CD4-positive, CD25-positive, alpha-beta regulatory T cell (primary cell): ENCODE measurements around the gene ACKR1. TPM values are rescaled to one million over a fixed set of nuclear protein-coding genes. Genes with fewer than 3 reads are reported as not detected.

Source experiments
- ATAC-seq, 2 donors: fragments of 150-1000 bp; cut with Tn5 transposase; one replicate each; pipeline ENCODE4 v1.10.0; 2021; ENCODE audit warnings: low read depth in 2 of 2, moderate number of reproducible peaks in 2 of 2, moderate library complexity in 1 of 2
- DNase-seq, 3 donors: peaks; one replicate each; pipeline versions ENCODE4 v3.0.0 to v3.0.0-alpha.2; 2012 to 2022; ENCODE audit warnings: mixed read lengths in 1 of 3
- H3K27ac ChIP-seq: one replicate; pipeline ENCODE4 v1.7.0; 2013; ENCODE audit warnings: mild to moderate bottlenecking, low read length; ENCODE audit not compliant: insufficient read depth, poor library complexity, severe bottlenecking
- H3K27me3 ChIP-seq: one replicate; pipeline ENCODE4 v1.7.0; 2013; ENCODE audit warnings: low read length; ENCODE audit not compliant: control insufficient read depth, insufficient read depth
- H3K36me3 ChIP-seq: one replicate; pipeline ENCODE4 v1.7.0; 2013; ENCODE audit warnings: mild to moderate bottlenecking, low read length, moderate library complexity; ENCODE audit not compliant: control insufficient read depth, insufficient read depth
- H3K4me1 ChIP-seq: 2 replicates; pipeline ENCODE4 v1.7.0; 2013; ENCODE audit warnings: mild to moderate bottlenecking, low read length; ENCODE audit not compliant: insufficient read depth, control insufficient read depth, poor library complexity, severe bottlenecking
- H3K4me3 ChIP-seq: one replicate; pipeline ENCODE4 v1.7.0; 2013; ENCODE audit warnings: low read depth, mild to moderate bottlenecking, low read length, moderate library complexity
- H3K9me3 ChIP-seq, 2 experiments: 1 replicate in 1 of 2; 2 replicates in 1 of 2; pipeline ENCODE4 v1.7.0; 2013; ENCODE audit warnings: low read length in 2 of 2, mild to moderate bottlenecking in 1 of 2, moderate library complexity in 1 of 2; ENCODE audit not compliant: control insufficient read depth in 2 of 2
- H3K27ac Mint-ChIP-seq, 3 donors: one replicate each; pipeline ENCODE4 v1.8.0; 2020 to 2022; ENCODE audit warnings: mild to moderate bottlenecking in 3 of 3, mixed read lengths in 3 of 3, moderate library complexity in 2 of 3
- H3K27me3 Mint-ChIP-seq: one replicate; pipeline ENCODE4 v1.8.0; 2022; ENCODE audit warnings: mild to moderate bottlenecking, mixed read lengths
- H3K36me3 Mint-ChIP-seq: one replicate; pipeline ENCODE4 v1.8.0; 2020; ENCODE audit warnings: mixed read lengths
- H3K4me1 Mint-ChIP-seq, 4 donors: one replicate each; pipeline ENCODE4 v1.8.0; 2020 to 2022; ENCODE audit warnings: mixed read lengths in 4 of 4, mild to moderate bottlenecking in 1 of 4
- H3K4me3 Mint-ChIP-seq, 4 donors: one replicate each; pipeline ENCODE4 v1.8.0; 2020 to 2022; ENCODE audit warnings: mild to moderate bottlenecking in 4 of 4, mixed read lengths in 4 of 4, moderate library complexity in 3 of 4
- H3K9me3 Mint-ChIP-seq, 7 donors: one replicate each; pipeline ENCODE4 v1.8.0; 2020 to 2022; ENCODE audit warnings: mixed read lengths in 7 of 7, mild to moderate bottlenecking in 3 of 7, moderate library complexity in 2 of 7
- polyA plus RNA-seq, 4 donors: library from polyadenylated mRNA; unstranded; fragments of 300-500 nt; fragmentation: Illumina TruSeq; gene quantifications; one replicate each; pipeline ENCODE4 v1.2.3, GENCODE V29; 2021
- total RNA-seq: library from RNA; stranded (reverse); gene quantifications from one replicate; pipeline ENCODE4 v1.2.3, GENCODE V29; 2022

Gene ACKR1
- total and polyA plus RNA-seq, 5 donors from 2014 or later, result not detected

GRCh38 chr1:159203610-159204009 is 1.1 kb upstream of the ACKR1 start:
- Histone ChIP-seq H3K9me3 (no peaks in the 10 kb centered on the region), H3K4me3 (no peak overlapping the region), H3K36me3 (no peaks in the 10 kb centered on the region), H3K27me3 (no peaks in the 10 kb centered on the region), H3K4me1 (no peaks in the 10 kb centered on the region), H3K27ac (no peak overlapping the region)
- H3K27ac Mint-ChIP-seq, result no peak overlapping the region
- peaks cover 29% of the 10 kb centered on the region for H3K27me3 Mint-ChIP-seq
- H3K9me3 Mint-ChIP-seq, result peaks cover 0 to 3% (median 0%) of the 10 kb centered on the region in 7 donors
- DNase-seq (no peak), ATAC-seq (no peak)
- H3K4me3 Mint-ChIP-seq, result no peak overlapping the region
- no peaks in the 10 kb centered on the region for H3K36me3 Mint-ChIP-seq
- H3K4me1 Mint-ChIP-seq, result peaks cover 0 to 2% (median 0%) of the 10 kb centered on the region in 4 donors

GRCh38 chr1:159205225-159205624 is 550 bp downstream of the ACKR1 start:
- Mint-ChIP-seq H3K4me3 (no peak overlapping the region), H3K27ac (peak overlapping the region in 1 of 3 donors; percentile 76), H3K27me3 (peaks cover 34% of the 10 kb centered on the region), H3K9me3 (peaks cover 0 to 3% (median 0%) of the 10 kb centered on the region in 7 donors), H3K4me1 (peaks cover 0 to 2% (median 0%) of the 10 kb centered on the region in 4 donors), H3K36me3 (no peaks in the 10 kb centered on the region)
- ATAC-seq, result no peak
- no peaks in the 10 kb centered on the region for H3K9me3 ChIP-seq
- no peaks in the 10 kb centered on the region for H3K27me3 ChIP-seq
- H3K4me1 ChIP-seq, result no peaks in the 10 kb centered on the region
- no peak overlapping the region for H3K4me3 ChIP-seq
- H3K27ac ChIP-seq, result no peak overlapping the region
- no peak for DNase-seq
- no peaks in the 10 kb centered on the region for H3K36me3 ChIP-seq

- Histone ChIP-seq H3K4me3 (no peak overlapping the region), H3K27ac (no peak overlapping the region), H3K36me3 (no peaks in the 10 kb centered on the region), H3K9me3 (no peaks in the 10 kb centered on the region), H3K27me3 (no peaks in the 10 kb centered on the region), H3K4me1 (no peaks in the 10 kb centered on the region)
- Mint-ChIP-seq H3K36me3 (no peaks in the 10 kb centered on the region), H3K4me1 (peaks cover 0 to 4% (median 1%) of the 10 kb centered on the region in 4 donors), H3K9me3 (peaks cover 0 to 3% (median 0%) of the 10 kb centered on the region in 7 donors), H3K4me3 (no peak overlapping the region), H3K27ac (no peak overlapping the region), H3K27me3 (peaks cover 40% of the 10 kb centered on the region)
- no peak for ATAC-seq
- DNase-seq, result no peak
These were observed 1.4 kb downstream of the ACKR1 start for GRCh38 chr1:159206110-159206509.

GRCh38 chr1:159207080-159207479 is 2.4 kb downstream of the ACKR1 start:
- peaks cover 43% of the 10 kb centered on the region for H3K27me3 Mint-ChIP-seq
- H3K36me3 Mint-ChIP-seq, result no peaks in the 10 kb centered on the region
- no peaks in the 10 kb centered on the region for H3K4me1 ChIP-seq
- H3K27ac ChIP-seq, result no peak overlapping the region
- no peaks in the 10 kb centered on the region for H3K27me3 ChIP-seq
- DNase-seq (no peak), ATAC-seq (no peak)
- no peaks in the 10 kb centered on the region for H3K9me3 ChIP-seq
- peaks cover 0 to 1% (median 0%) of the 10 kb centered on the region in 7 donors for H3K9me3 Mint-ChIP-seq
- H3K4me3 Mint-ChIP-seq, result no peak overlapping the region
- H3K27ac Mint-ChIP-seq, result no peak overlapping the region
- H3K36me3 ChIP-seq, result no peaks in the 10 kb centered on the region
- peaks cover 0 to 4% (median 0%) of the 10 kb centered on the region in 4 donors for H3K4me1 Mint-ChIP-seq
- no peak overlapping the region for H3K4me3 ChIP-seq

- DNase-seq (no peak), ATAC-seq (no peak)
- H3K27me3 Mint-ChIP-seq, result peaks cover 44% of the 10 kb centered on the region
- no peak overlapping the region for H3K27ac ChIP-seq
- H3K27ac Mint-ChIP-seq, result no peak overlapping the region
- H3K4me1 Mint-ChIP-seq, result peaks cover 0 to 4% (median 0%) of the 10 kb centered on the region in 4 donors
- H3K4me1 ChIP-seq, result no peaks in the 10 kb centered on the region
- H3K36me3 ChIP-seq, result no peaks in the 10 kb centered on the region
- H3K4me3 ChIP-seq, result no peak overlapping the region
- no peaks in the 10 kb centered on the region for H3K9me3 ChIP-seq
- H3K27me3 ChIP-seq, result no peaks in the 10 kb centered on the region
- H3K36me3 Mint-ChIP-seq, result no peaks in the 10 kb centered on the region
- no peak overlapping the region for H3K4me3 Mint-ChIP-seq
- H3K9me3 Mint-ChIP-seq, result peaks cover 0 to 1% (median 0%) of the 10 kb centered on the region in 7 donors
These were observed 3.1 kb downstream of the ACKR1 start for GRCh38 chr1:159207774-159208173.

- H3K4me1 ChIP-seq, result no peaks in the 10 kb centered on the region
- Mint-ChIP-seq H3K4me3 (no peak overlapping the region), H3K36me3 (no peaks in the 10 kb centered on the region), H3K27me3 (peaks cover 42% of the 10 kb centered on the region), H3K9me3 (peaks cover 0 to 1% (median 0%) of the 10 kb centered on the region in 7 donors), H3K4me1 (peaks cover 0 to 4% (median under 1%) of the 10 kb centered on the region in 4 donors), H3K27ac (no peak overlapping the region)
- ATAC-seq, result no peak
- DNase-seq, result no peak
- H3K4me3 ChIP-seq, result no peak overlapping the region
- no peaks in the 10 kb centered on the region for H3K27me3 ChIP-seq
- H3K27ac ChIP-seq, result no peak overlapping the region
- H3K36me3 ChIP-seq, result no peaks in the 10 kb centered on the region
- no peaks in the 10 kb centered on the region for H3K9me3 ChIP-seq
These were observed 3.6 kb downstream of the ACKR1 start for GRCh38 chr1:159208175-159208825.

- H3K27ac ChIP-seq, result no peak overlapping the region
- no peak for DNase-seq
- H3K36me3 ChIP-seq, result no peaks in the 10 kb centered on the region
- H3K36me3 Mint-ChIP-seq, result no peaks in the 10 kb centered on the region
- no peaks in the 10 kb centered on the region for H3K4me1 ChIP-seq
- no peak overlapping the region for H3K4me3 ChIP-seq
- H3K27ac Mint-ChIP-seq, result no peak overlapping the region
- no peak overlapping the region for H3K4me3 Mint-ChIP-seq
- H3K9me3 Mint-ChIP-seq, result peaks cover 0 to 1% (median 0%) of the 10 kb centered on the region in 7 donors
- H3K9me3 ChIP-seq, result no peaks in the 10 kb centered on the region
- H3K4me1 Mint-ChIP-seq, result peaks cover 0 to 4% (median 1%) of the 10 kb centered on the region in 4 donors
- peaks cover 47% of the 10 kb centered on the region for H3K27me3 Mint-ChIP-seq
- H3K27me3 ChIP-seq, result peaks cover 3% of the 10 kb centered on the region
- no peak for ATAC-seq
These were observed 4.4 kb downstream of the ACKR1 start for GRCh38 chr1:159209061-159209460.
